Keratinocyte (primary cell): ENCODE data around the gene PPM1H. TPM values are rescaled to one million over a fixed set of nuclear protein-coding genes. Genes with fewer than 3 reads are reported as not detected.

Experiments
- DNase-seq: peaks from one replicate; pipeline ENCODE4 v3.0.0-alpha.2; 2011; ENCODE audit warnings: low read depth, missing footprints, low spot score
- FAIRE-seq: peaks from 2 replicates; lab custom pipeline; 2011; peaks lifted over from hg19 to GRCh38; lab: Jason Lieb, UNC
- H2AFZ ChIP-seq: 2 replicates; pipeline ENCODE4 v1.6.0; 2012; ENCODE audit warnings: low read length, control low read depth, inconsistent platforms; ENCODE audit not compliant: control insufficient read depth
- H3K27ac ChIP-seq: 2 replicates; pipeline ENCODE4 v1.5.1; 2011; ENCODE audit warnings: low read length; ENCODE audit not compliant: control insufficient read depth, insufficient read depth
- H3K27me3 ChIP-seq: 3 replicates; pipeline ENCODE4 v1.6.0; 2011; ENCODE audit warnings: low read length; ENCODE audit not compliant: control insufficient read depth, insufficient read depth; ENCODE audit errors: extremely low read depth
- H3K36me3 ChIP-seq, 2 experiments: 2 replicates in 1 of 2; 3 replicates in 1 of 2; pipeline ENCODE4 v1.5.1; 2011; ENCODE audit warnings: low read length in 2 of 2, mild to moderate bottlenecking in 1 of 2; ENCODE audit not compliant: control insufficient read depth in 2 of 2, insufficient read depth in 2 of 2; ENCODE audit errors: extremely low read depth in 1 of 2
- H3K4me1 ChIP-seq: 3 replicates; pipeline ENCODE4 v1.5.1; 2011; ENCODE audit warnings: low read length; ENCODE audit not compliant: control insufficient read depth, insufficient read depth; ENCODE audit errors: extremely low read depth
- H3K4me2 ChIP-seq: 3 replicates; pipeline ENCODE4 v1.6.0; 2011; ENCODE audit warnings: low read depth, low read length; ENCODE audit not compliant: control insufficient read depth, insufficient read depth; ENCODE audit errors: extremely low read depth
- H3K4me3 ChIP-seq, 3 experiments: fragments of 200-600 bp in 1 of 3; sonication (generic) in 1 of 3; 2 replicates in 2 of 3; 3 replicates in 1 of 3; pipeline ENCODE4 v1.5.1; 2011 to 2016; ENCODE audit warnings: low read length in 3 of 3, mild to moderate bottlenecking in 3 of 3, control low read depth in 2 of 3, inconsistent platforms in 1 of 3, low read depth in 1 of 3, mixed read lengths in 1 of 3, mixed run types in 1 of 3, moderate library complexity in 1 of 3; ENCODE audit not compliant: control insufficient read depth in 2 of 3, insufficient read depth in 2 of 3; ENCODE audit errors: extremely low read depth in 1 of 3
- H3K79me2 ChIP-seq: 2 replicates; pipeline ENCODE4 v1.6.0; 2012; ENCODE audit warnings: low read length; ENCODE audit not compliant: control insufficient read depth, insufficient read depth
- H3K9ac ChIP-seq: 3 replicates; pipeline ENCODE4 v1.6.0; 2011; ENCODE audit warnings: low read length; ENCODE audit not compliant: control insufficient read depth, insufficient read depth; ENCODE audit errors: extremely low read depth
- H3K9me1 ChIP-seq: 3 replicates; pipeline ENCODE4 v1.6.0; 2011; ENCODE audit warnings: low read length; ENCODE audit not compliant: control insufficient read depth, insufficient read depth; ENCODE audit errors: extremely low read depth
- H3K9me3 ChIP-seq: 2 replicates; pipeline ENCODE4 v1.5.1; 2012; ENCODE audit warnings: low read depth, low read length; ENCODE audit not compliant: control insufficient read depth
- H4K20me1 ChIP-seq: 3 replicates; pipeline ENCODE4 v1.6.0; 2011; ENCODE audit warnings: low read length; ENCODE audit not compliant: control insufficient read depth, insufficient read depth; ENCODE audit errors: extremely low read depth
- CTCF ChIP-seq, 3 experiments: IDR thresholded peaks in 1 of 3; conservative IDR thresholded peaks in 1 of 3; optimal IDR thresholded peaks in 1 of 3; 2 replicates in 2 of 3; 3 replicates in 1 of 3; pipeline versions ENCODE3 to v1.5.1; 2011; ENCODE audit warnings: low read length in 3 of 3, mild to moderate bottlenecking in 3 of 3, moderate library complexity in 2 of 3, control low read depth in 1 of 3, inconsistent platforms in 1 of 3; ENCODE audit not compliant: insufficient read depth in 2 of 3; ENCODE audit errors: extremely low read depth in 1 of 3
- EZH2 ChIP-seq: IDR thresholded peaks from one replicate; pipeline ENCODE4 v1.6.1; 2012; ENCODE audit warnings: inconsistent platforms, mild to moderate bottlenecking, low read length, moderate library complexity
- dilution Hi-C: fragments of 300-500 bp; cut with MboI; formaldehyde crosslinking; loops from one replicate; pipeline ENCODE4 v1.7.0; 2020; ENCODE audit warnings: low sequenced_read_pairs; ENCODE audit not compliant: extremely low pct_ligation_motif_present
- polyA plus RNA-seq, 5 experiments: library from polyadenylated mRNA; depleted of rRNA in 3 of 5; stranded (reverse) in 3 of 5; stranded (forward) in 1 of 5; unstranded in 1 of 5; fragments of >200 nt; gene quantifications; 1 replicate in 1 of 5; 2 replicates in 3 of 5; 3 replicates in 1 of 5; pipeline versions ENCODE4 v1.2.1 to v1.2.3, GENCODE V29; 2011 to 2012; ENCODE audit warnings: missing spikeins in 2 of 5, low read depth in 1 of 5, low replicate concordance in 1 of 5

The PPM1H gene
- polyA plus RNA-seq, 1 donor (not counting 4 experiments of a cell fraction or from before 2014, with no cell fraction given), result 0.09 TPM

- dilution Hi-C loops, result no loop called here
- Histone ChIP-seq H3K79me2 (no peaks in the 10 kb centered on the region), H3K4me3 (no peak overlapping the region), H3K36me3 (no peaks in the 10 kb centered on the region), H3K9me3 (no peaks in the 10 kb centered on the region), H3K9me1 (no peaks in the 10 kb centered on the region), H4K20me1 (no peaks in the 10 kb centered on the region), H3K27ac (no peak overlapping the region), H3K4me2 (no peak overlapping the region), H2AFZ (no peak overlapping the region), H3K27me3 (no peaks in the 10 kb centered on the region), H3K9ac (no peak overlapping the region), H3K4me1 (no peaks in the 10 kb centered on the region)
- DNase-seq (no peak), FAIRE-seq (no peak)
- TF ChIP-seq CTCF (optimal IDR thresholded peaks at IDR 0.05 in 1 of 3, IDR thresholded peaks at IDR 0.05 in 1 of 3, conservative IDR thresholded peaks at IDR 0.05 in 1 of 3; ENCODE audit: extremely low read depth in 1 of 3, insufficient read depth in 2 of 3, low read length in 3 of 3) (no peak), EZH2 (no peak)
These were observed 36.4 kb downstream of the PPM1H start for GRCh38 chr12:62898526-62898925.

- no peak overlapping the region for H3K9ac ChIP-seq
- no peaks in the 10 kb centered on the region for H3K9me1 ChIP-seq
- H3K4me1 ChIP-seq, result no peaks in the 10 kb centered on the region
- H3K36me3 ChIP-seq, result no peaks in the 10 kb centered on the region
- no peaks in the 10 kb centered on the region for H4K20me1 ChIP-seq
- no peaks in the 10 kb centered on the region for H3K79me2 ChIP-seq
- H3K4me3 ChIP-seq, result no peak overlapping the region
- dilution Hi-C loops, result no loop called here
- FAIRE-seq (no peak), DNase-seq (no peak)
- H3K4me2 ChIP-seq, result no peak overlapping the region
- TF ChIP-seq EZH2 (no peak), CTCF (optimal IDR thresholded peaks at IDR 0.05 in 1 of 3, IDR thresholded peaks at IDR 0.05 in 1 of 3, conservative IDR thresholded peaks at IDR 0.05 in 1 of 3; ENCODE audit: extremely low read depth in 1 of 3, insufficient read depth in 2 of 3, low read length in 3 of 3) (no peak)
- no peaks in the 10 kb centered on the region for H3K9me3 ChIP-seq
- no peaks in the 10 kb centered on the region for H3K27me3 ChIP-seq
- no peak overlapping the region for H3K27ac ChIP-seq
- no peak overlapping the region for H2AFZ ChIP-seq
These were observed 39.5 kb downstream of the PPM1H start for GRCh38 chr12:62895351-62895877.
